ENCODE measurements around the gene KCNK6.
"Not testable (repeated sequence)": the region's sequence is repeated elsewhere in the genome, so short reads cannot be mapped to it uniquely, and the experiment has no call there.

Gene KCNK6

GRCh38 chr19:38324431-38324830 lies 4.8 kb downstream of the KCNK6 start:
- H3K4me3 ChIP-seq (ENCODE audit: low read depth, low read length): no peak overlapping the region
- H3K27ac ChIP-seq (ENCODE audit: low read depth, low read length): no peak overlapping the region
- H3K4me1 ChIP-seq (ENCODE audit: control insufficient read depth, insufficient read depth, low read length): peaks cover 1% of the 10 kb centered on the region; the same call in 1 of the 2 replicates
- H3K9me3 ChIP-seq (ENCODE audit: control insufficient read depth, insufficient read depth, low read depth, low read length): no peaks in the 10 kb centered on the region
- H3K9ac ChIP-seq (ENCODE audit: low read length): no peak overlapping the region
- H3K36me3 ChIP-seq (ENCODE audit: control insufficient read depth, insufficient read depth, low read length): peaks cover 25% of the 10 kb centered on the region
- H3K27me3 ChIP-seq (ENCODE audit: control insufficient read depth, insufficient read depth, low read length): peaks cover 19% of the 10 kb centered on the region

GRCh38 chr19:38326591-38326990 lies 6.9 kb downstream of the KCNK6 start:
- Histone ChIP-seq H3K9me3 (ENCODE audit: control insufficient read depth, insufficient read depth, low read depth, low read length) (no peaks in the 10 kb centered on the region), H3K4me1 (ENCODE audit: control insufficient read depth, insufficient read depth, low read length) (no peaks in the 10 kb centered on the region), H3K36me3 (ENCODE audit: control insufficient read depth, insufficient read depth, low read length) (peaks cover 25% of the 10 kb centered on the region), H3K27ac (ENCODE audit: low read depth, low read length) (no peak overlapping the region), H3K27me3 (ENCODE audit: control insufficient read depth, insufficient read depth, low read length) (no peaks in the 10 kb centered on the region), H3K9ac (ENCODE audit: low read length) (no peak overlapping the region), H3K4me3 (ENCODE audit: low read depth, low read length) (no peak overlapping the region)

GRCh38 chr19:38329651-38330050 lies 10.0 kb downstream of the KCNK6 start:
- Histone ChIP-seq H3K9ac (ENCODE audit: low read length) (no peak overlapping the region), H3K27me3 (ENCODE audit: control insufficient read depth, insufficient read depth, low read length) (no peaks in the 10 kb centered on the region), H3K9me3 (ENCODE audit: control insufficient read depth, insufficient read depth, low read depth, low read length) (no peaks in the 10 kb centered on the region), H3K4me1 (ENCODE audit: control insufficient read depth, insufficient read depth, low read length) (no peaks in the 10 kb centered on the region), H3K36me3 (ENCODE audit: control insufficient read depth, insufficient read depth, low read length) (peaks cover 25% of the 10 kb centered on the region), H3K4me3 (ENCODE audit: low read depth, low read length) (no peak overlapping the region), H3K27ac (ENCODE audit: low read depth, low read length) (no peak overlapping the region)

- peaks cover 15% of the 10 kb centered on the region for H3K36me3 ChIP-seq (ENCODE audit: control insufficient read depth, insufficient read depth, low read length)
- H3K4me3 ChIP-seq (ENCODE audit: low read depth, low read length): no peak overlapping the region
Observed at GRCh38 chr19:38331728-38332127, 12.1 kb downstream of the KCNK6 start.

GRCh38 chr19:38333245-38333644 lies 13.6 kb downstream of the KCNK6 start:
- H3K4me1 ChIP-seq (ENCODE audit: control insufficient read depth, insufficient read depth, low read length): peaks cover 4% of the 10 kb centered on the region
- H3K27ac ChIP-seq (ENCODE audit: low read depth, low read length): no peak overlapping the region
- H3K27me3 ChIP-seq (ENCODE audit: control insufficient read depth, insufficient read depth, low read length): no peaks in the 10 kb centered on the region
- no peaks in the 10 kb centered on the region for H3K9me3 ChIP-seq (ENCODE audit: control insufficient read depth, insufficient read depth, low read depth, low read length)
- no peak overlapping the region for H3K4me3 ChIP-seq (ENCODE audit: low read depth, low read length)
- peaks cover under 1% of the 10 kb centered on the region; the same call in 1 of the 2 replicates for H3K36me3 ChIP-seq (ENCODE audit: control insufficient read depth, insufficient read depth, low read length)
- no peak overlapping the region for H3K9ac ChIP-seq (ENCODE audit: low read length)

More at GRCh38 chr19:38331728-38332127, 12.1 kb downstream of the KCNK6 start:
- no peaks in the 10 kb centered on the region for H3K27me3 ChIP-seq (ENCODE audit: control insufficient read depth, insufficient read depth, low read length)
- no peak overlapping the region for H3K9ac ChIP-seq (ENCODE audit: low read length)
- H3K9me3 ChIP-seq (ENCODE audit: control insufficient read depth, insufficient read depth, low read depth, low read length): no peaks in the 10 kb centered on the region
- H3K27ac ChIP-seq (ENCODE audit: low read depth, low read length): no peak overlapping the region
- no peaks in the 10 kb centered on the region for H3K4me1 ChIP-seq (ENCODE audit: control insufficient read depth, insufficient read depth, low read length)

- no peak overlapping the region for H3K9ac ChIP-seq (ENCODE audit: low read length)
- H3K27ac ChIP-seq (ENCODE audit: low read depth, low read length): no peak overlapping the region
Observed at GRCh38 chr19:38335949-38336637, 16.4 kb downstream of the KCNK6 start.

GRCh38 chr19:38336638-38337359 lies 17.2 kb downstream of the KCNK6 start:
- H3K9me3 ChIP-seq (ENCODE audit: control insufficient read depth, insufficient read depth, low read depth, low read length): no peaks in the 10 kb centered on the region
- H3K27ac ChIP-seq (ENCODE audit: low read depth, low read length): no peak overlapping the region
- no peak overlapping the region for H3K9ac ChIP-seq (ENCODE audit: low read length)
- H3K27me3 ChIP-seq (ENCODE audit: control insufficient read depth, insufficient read depth, low read length): no peaks in the 10 kb centered on the region
- H3K4me3 ChIP-seq (ENCODE audit: low read depth, low read length): peak overlapping the region; percentile 77
- peaks cover 11% of the 10 kb centered on the region for H3K4me1 ChIP-seq (ENCODE audit: control insufficient read depth, insufficient read depth, low read length)
- H3K36me3 ChIP-seq (ENCODE audit: control insufficient read depth, insufficient read depth, low read length): no peaks in the 10 kb centered on the region

More at GRCh38 chr19:38335949-38336637, 16.4 kb downstream of the KCNK6 start:
- Histone ChIP-seq H3K27me3 (ENCODE audit: control insufficient read depth, insufficient read depth, low read length) (no peaks in the 10 kb centered on the region), H3K9me3 (ENCODE audit: control insufficient read depth, insufficient read depth, low read depth, low read length) (no peaks in the 10 kb centered on the region), H3K4me1 (ENCODE audit: control insufficient read depth, insufficient read depth, low read length) (peaks cover 11% of the 10 kb centered on the region), H3K4me3 (ENCODE audit: low read depth, low read length) (peak overlapping the region; percentile 77), H3K36me3 (ENCODE audit: control insufficient read depth, insufficient read depth, low read length) (no peaks in the 10 kb centered on the region)

- peak overlapping the region; percentile 77 for H3K4me3 ChIP-seq (ENCODE audit: low read depth, low read length)
- no peak overlapping the region for H3K27ac ChIP-seq (ENCODE audit: low read depth, low read length)
- H3K9me3 ChIP-seq (ENCODE audit: control insufficient read depth, insufficient read depth, low read depth, low read length): no peaks in the 10 kb centered on the region
- no peak overlapping the region for H3K9ac ChIP-seq (ENCODE audit: low read length)
- no peaks in the 10 kb centered on the region for H3K27me3 ChIP-seq (ENCODE audit: control insufficient read depth, insufficient read depth, low read length)
- H3K4me1 ChIP-seq (ENCODE audit: control insufficient read depth, insufficient read depth, low read length): peaks cover 11% of the 10 kb centered on the region
- H3K36me3 ChIP-seq (ENCODE audit: control insufficient read depth, insufficient read depth, low read length): no peaks in the 10 kb centered on the region
Observed at GRCh38 chr19:38337360-38337653, 17.7 kb downstream of the KCNK6 start.

- not testable (repeated sequence) for H3K9ac ChIP-seq (ENCODE audit: low read length); H3K27ac ChIP-seq (ENCODE audit: low read depth, low read length); H3K4me3 ChIP-seq (ENCODE audit: low read depth, low read length); H3K27me3 ChIP-seq (ENCODE audit: control insufficient read depth, insufficient read depth, low read length); H3K9me3 ChIP-seq (ENCODE audit: control insufficient read depth, insufficient read depth, low read depth, low read length); H3K36me3 ChIP-seq (ENCODE audit: control insufficient read depth, insufficient read depth, low read length)
- peaks cover 15% of the 10 kb centered on the region for H3K4me1 ChIP-seq (ENCODE audit: control insufficient read depth, insufficient read depth, low read length)
Observed at GRCh38 chr19:38339011-38339410, 19.4 kb downstream of the KCNK6 start.

- Histone ChIP-seq H3K36me3 (ENCODE audit: control insufficient read depth, insufficient read depth, low read length) (no peaks in the 10 kb centered on the region), H3K9ac (ENCODE audit: low read length) (no peak overlapping the region), H3K4me3 (ENCODE audit: low read depth, low read length) (no peak overlapping the region), H3K27me3 (ENCODE audit: control insufficient read depth, insufficient read depth, low read length) (no peaks in the 10 kb centered on the region), H3K4me1 (ENCODE audit: control insufficient read depth, insufficient read depth, low read length) (peaks cover 15% of the 10 kb centered on the region), H3K9me3 (ENCODE audit: control insufficient read depth, insufficient read depth, low read depth, low read length) (no peaks in the 10 kb centered on the region), H3K27ac (ENCODE audit: low read depth, low read length) (no peak overlapping the region)
Observed at GRCh38 chr19:38340927-38341326, 21.3 kb downstream of the KCNK6 start.

- H3K9ac ChIP-seq (ENCODE audit: low read length): no peak overlapping the region
Observed at GRCh38 chr19:38346837-38347236, 27.2 kb downstream of the KCNK6 start.

More at GRCh38 chr19:38346837-38347236, 27.2 kb downstream of the KCNK6 start:
- no peaks in the 10 kb centered on the region for H3K9me3 ChIP-seq (ENCODE audit: control insufficient read depth, insufficient read depth, low read depth, low read length)
- no peak overlapping the region for H3K27ac ChIP-seq (ENCODE audit: low read depth, low read length)
- H3K4me3 ChIP-seq (ENCODE audit: low read depth, low read length): no peak overlapping the region
- H3K27me3 ChIP-seq (ENCODE audit: control insufficient read depth, insufficient read depth, low read length): no peaks in the 10 kb centered on the region
- peaks cover 4% of the 10 kb centered on the region; the same call in 1 of the 2 replicates for H3K4me1 ChIP-seq (ENCODE audit: control insufficient read depth, insufficient read depth, low read length)
- no peaks in the 10 kb centered on the region for H3K36me3 ChIP-seq (ENCODE audit: control insufficient read depth, insufficient read depth, low read length)

Measured in HUES6 (cell line).